NB4 (cell line): ENCODE data around the gene ELK3.

ENCODE experiments used
- CTCF ChIP-seq: IDR thresholded peaks from one replicate; pipeline ENCODE4 v1.5.1; 2012; ENCODE audit warnings: low read depth, low read length
- MYC ChIP-seq: IDR thresholded peaks from 2 replicates; pipeline ENCODE4 v1.6.1; 2011; ENCODE audit warnings: low read depth, low read length
- POLR2A ChIP-seq: IDR thresholded peaks from 2 replicates; pipeline ENCODE4 v1.6.1; 2011; ENCODE audit warnings: mild to moderate bottlenecking; ENCODE audit not compliant: insufficient read length; ENCODE audit errors: extremely low read depth
- TF ChIP-seq, protein P1 (sequence below): IDR thresholded peaks from 2 replicates; pipeline ENCODE4 v1.6.1; 2011; ENCODE audit warnings: low read depth, low read length

- TF ChIP-seq POLR2A (no peak), CTCF (no peak), MYC (no peak)
- TF ChIP-seq, protein P1, sequence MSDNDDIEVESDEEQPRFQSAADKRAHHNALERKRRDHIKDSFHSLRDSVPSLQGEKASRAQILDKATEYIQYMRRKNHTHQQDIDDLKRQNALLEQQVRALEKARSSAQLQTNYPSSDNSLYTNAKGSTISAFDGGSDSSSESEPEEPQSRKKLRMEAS = no peak
These were observed 23.4 kb upstream of the ELK3 start for GRCh38 chr12:96170762-96171161.
